MCF 10A (cell line): ENCODE results near the gene KCNJ2. TPM values are rescaled to one million over a fixed set of nuclear protein-coding genes. Genes with fewer than 3 reads are reported as not detected.

Experiments used
- BruUV-seq: library from RNA; stranded (reverse); fragments of 400-500 nt; replicated peaks from 2 replicates; lab custom pipeline; 2021; lab: Mats Ljungman, UMichigan
- CTCF ChIA-PET: fragments of 300-600 bp; sonication (Branson Sonifier 250); formaldehyde crosslinking; extraction: SDS; loops from one replicate; lab custom pipeline; 2021; ENCODE audit warnings: antibody characterized with exemption, inconsistent platforms; lab: Yijun Ruan, JAX
- POLR2A ChIA-PET: fragments of 300-600, 350-650 bp; sonication (Branson Sonifier 250); formaldehyde crosslinking; extraction: SDS; loops from one replicate; lab custom pipeline; 2020; ENCODE audit warnings: antibody characterized with exemption, inconsistent platforms; lab: Yijun Ruan, JAX
- DNase-seq: peaks from one replicate; pipeline ENCODE4 v3.0.0-alpha.2; 2018; ENCODE audit not compliant: unreplicated experiment
- H3K27ac Mint-ChIP-seq: one replicate; pipeline ENCODE4 v1.8.0; 2022; ENCODE audit warnings: mild to moderate bottlenecking, low read depth, mixed read lengths; ENCODE audit not compliant: unreplicated experiment
- H3K27me3 Mint-ChIP-seq: one replicate; pipeline ENCODE4 v1.8.0; 2022; ENCODE audit warnings: mixed read lengths; ENCODE audit not compliant: insufficient read depth, unreplicated experiment
- H3K36me3 Mint-ChIP-seq: one replicate; pipeline ENCODE4 v1.8.0; 2022; ENCODE audit warnings: mild to moderate bottlenecking, moderate library complexity, mixed read lengths; ENCODE audit not compliant: insufficient read depth, unreplicated experiment
- H3K4me1 Mint-ChIP-seq: one replicate; pipeline ENCODE4 v1.8.0; 2022; ENCODE audit warnings: mixed read lengths; ENCODE audit not compliant: insufficient read depth, unreplicated experiment
- H3K4me3 Mint-ChIP-seq: one replicate; pipeline ENCODE4 v1.8.0; 2022; ENCODE audit warnings: mild to moderate bottlenecking, moderate library complexity, mixed read lengths; ENCODE audit not compliant: unreplicated experiment
- H3K9me3 Mint-ChIP-seq: one replicate; pipeline ENCODE4 v1.8.0; 2022; ENCODE audit warnings: mixed read lengths; ENCODE audit not compliant: unreplicated experiment
- CTCF ChIP-seq: fragments of 200-600 bp; IDR thresholded peaks from one replicate; pipeline ENCODE4 v1.8.0; 2022; ENCODE audit warnings: antibody characterized with exemption, mild to moderate bottlenecking; ENCODE audit not compliant: unreplicated experiment
- intact Hi-C: fragments of 100-400 bp; cut with micrococcal nuclease; formaldehyde crosslinking; loops from 2 replicates; pipeline ENCODE4 v1.14.1; 2022
- total RNA-seq: library from RNA; stranded (reverse); gene quantifications from 2 replicates; pipeline ENCODE4 v1.2.3, GENCODE V29; 2022

Gene KCNJ2
- total RNA-seq, 1 experiment from 2014 or later: 0.19 TPM

- no peak for DNase-seq
- CTCF ChIA-PET: no interaction called here
- Mint-ChIP-seq H3K36me3 (no peaks in the 10 kb centered on the region), H3K9me3 (no peaks in the 10 kb centered on the region), H3K27ac (no peak overlapping the region), H3K4me1 (peaks cover 18% of the 10 kb centered on the region), H3K4me3 (no peak overlapping the region), H3K27me3 (no peaks in the 10 kb centered on the region)
- TF ChIP-seq CTCF: no peak
- intact Hi-C loops: no loop called here
- BruUV-seq: no TSS peak
- POLR2A ChIA-PET: no interaction called here
These were observed 48.2 kb upstream of the KCNJ2 start for GRCh38 chr17:70121126-70121525.

GRCh38 chr17:70123193-70123592, 46.1 kb upstream of the KCNJ2 start:
- Mint-ChIP-seq H3K4me1 (peaks cover 18% of the 10 kb centered on the region), H3K9me3 (no peaks in the 10 kb centered on the region), H3K36me3 (no peaks in the 10 kb centered on the region), H3K4me3 (no peak overlapping the region), H3K27ac (no peak overlapping the region), H3K27me3 (no peaks in the 10 kb centered on the region)
- intact Hi-C loops: no loop called here
- DNase-seq: no peak
- CTCF ChIA-PET: interaction anchor here (0.9 to 1.2 kb wide), 3 partner anchors 44 to 516 kb away, joined by 3 to 4 read pairs (median 3); no protein-coding TSS in a partner anchor
- TF ChIP-seq CTCF: no peak
- POLR2A ChIA-PET: interaction anchor here (0.7 to 1.0 kb wide), 2 partner anchors 9 to 15 kb away, joined by 4 to 5 read pairs; no protein-coding TSS in a partner anchor
- no TSS peak for BruUV-seq

GRCh38 chr17:70124723-70125122, 44.6 kb upstream of the KCNJ2 start:
- H3K36me3 Mint-ChIP-seq: no peaks in the 10 kb centered on the region
- CTCF ChIA-PET: interaction anchor here (0.7 kb wide), 1 partner anchor 280 kb away, joined by 6 read pairs; no protein-coding TSS in a partner anchor
- H3K4me1 Mint-ChIP-seq: peaks cover 17% of the 10 kb centered on the region
- intact Hi-C loops: no loop called here
- TF ChIP-seq CTCF: no peak
- no peak overlapping the region for H3K4me3 Mint-ChIP-seq
- no peak overlapping the region for H3K27ac Mint-ChIP-seq
- DNase-seq: no peak
- H3K9me3 Mint-ChIP-seq: no peaks in the 10 kb centered on the region
- POLR2A ChIA-PET: interaction anchor here (0.9 kb wide), 1 partner anchor 9 kb away, joined by 3 read pairs; no protein-coding TSS in a partner anchor
- no peaks in the 10 kb centered on the region for H3K27me3 Mint-ChIP-seq
- no TSS peak for BruUV-seq

GRCh38 chr17:70127221-70127873, 42.0 kb upstream of the KCNJ2 start:
- Mint-ChIP-seq H3K27ac (no peak overlapping the region), H3K27me3 (no peaks in the 10 kb centered on the region), H3K4me3 (no peak overlapping the region), H3K36me3 (no peaks in the 10 kb centered on the region), H3K4me1 (no peaks in the 10 kb centered on the region), H3K9me3 (no peaks in the 10 kb centered on the region)
- ChIA-PET POLR2A (interaction anchor here (0.7 to 1.1 kb wide), 2 partner anchors 20 to 361 kb away, joined by 3 to 4 read pairs; no protein-coding TSS in a partner anchor), CTCF (interaction anchor here (0.7 to 1.3 kb wide), 2 partner anchors 518 to 520 kb away, joined by 3 to 6 read pairs; no protein-coding TSS in a partner anchor)
- TF ChIP-seq CTCF: no peak
- no TSS peak for BruUV-seq
- DNase-seq: no peak
- intact Hi-C loops: no loop called here
